K562 (cell line): ENCODE data around the gene TMEM39B. TPM values are rescaled to one million over a fixed set of nuclear protein-coding genes. Genes with fewer than 3 reads are reported as not detected.

Experiments
- CBFA2T3 ChIP-seq: fragments of 450-650 bp; IDR thresholded peaks from 2 replicates; pipeline ENCODE4 v1.6.1; 2017
- EHMT2 ChIP-seq: fragments of 450-650 bp; IDR thresholded peaks from 2 replicates; pipeline ENCODE4 v1.6.1; 2018; ENCODE audit warnings: antibody characterized with exemption
- FOXK2 ChIP-seq, 2 experiments: fragments of 450-650 bp; IDR thresholded peaks in 1 of 2; conservative IDR thresholded peaks in 1 of 2; 2 replicates each; pipeline ENCODE4 v1.6.1; 2016; ENCODE audit warnings: low read depth in 2 of 2, mild to moderate bottlenecking in 1 of 2
- RAD21 ChIP-seq, 2 experiments: fragments of 250-450 bp in 1 of 2; fragments of 450-650 bp in 1 of 2; sonication (Bioruptor Pico) in 1 of 2; formaldehyde crosslinking in 1 of 2; IDR thresholded peaks in 1 of 2; conservative IDR thresholded peaks in 1 of 2; 2 replicates each; pipeline versions ENCODE4 v1.4.0 to v1.8.0; 2020 to 2022; ENCODE audit warnings: mild to moderate bottlenecking in 2 of 2, moderate library complexity in 1 of 2
- RFX1 ChIP-seq: fragments of 450-650 bp; IDR thresholded peaks from 2 replicates; pipeline ENCODE4 v1.6.1; 2016; ENCODE audit warnings: mild to moderate bottlenecking, moderate library complexity
- SMARCE1 ChIP-seq: fragments of 450-650 bp; IDR thresholded peaks from 2 replicates; pipeline ENCODE4 v1.7.1; 2016; ENCODE audit warnings: mild to moderate bottlenecking
- SP1 ChIP-seq: sonication (generic); formaldehyde crosslinking; IDR thresholded peaks from 2 replicates; pipeline ENCODE4 v1.8.1; 2022; ENCODE audit warnings: mild to moderate bottlenecking, missing genetic modification reagents
- TAL1 ChIP-seq: fragments of 450-650 bp; IDR thresholded peaks from 2 replicates; pipeline ENCODE4 v1.6.1; 2016; ENCODE audit warnings: mild to moderate bottlenecking
- polyA plus RNA-seq, 8 experiments: library from polyadenylated mRNA; depleted of rRNA in 4 of 8; stranded (reverse) in 5 of 8; unstranded in 3 of 8; fragments of >200 nt; fragmentation: Nextera tagmentation in 2 of 8; fragmentation: Illumina TruSeq in 1 of 8; extraction: Ambion mirVana in 2 of 8; extraction: Trizol in 1 of 8; gene quantifications; 2 replicates each; pipeline versions ENCODE4 v1.2.1 to v1.2.3, GENCODE V29; 2011 to 2014; ENCODE audit warnings: inconsistent platforms in 1 of 8, missing spikeins in 1 of 8
- total RNA-seq, 7 experiments: library from RNA; depleted of rRNA in 6 of 7; stranded (reverse); fragments of >200 nt in 6 of 7; fragmentation: Illumina TruSeq in 2 of 7; extraction: Trizol in 2 of 7; gene quantifications; 2 replicates each; pipeline versions ENCODE4 v1.2.1 to v1.2.3, GENCODE V29; 2011 to 2021; ENCODE audit warnings: low replicate concordance in 1 of 7
- TF ChIP-seq, protein P1 (sequence below), 2 experiments: fragments of 450-650 bp; formaldehyde crosslinking in 1 of 2; IDR thresholded peaks; 2 replicates each; pipeline versions ENCODE4 v1.4.0 to v1.6.1; 2014 to 2020; ENCODE audit warnings: mild to moderate bottlenecking in 2 of 2, borderline replicate concordance in 1 of 2, low read depth in 1 of 2
- TF ChIP-seq, protein P2 (sequence below): sonication (generic); formaldehyde crosslinking; IDR thresholded peaks from 2 replicates; pipeline ENCODE4 v1.4.0; 2020; ENCODE audit warnings: mild to moderate bottlenecking, missing genetic modification reagents
- TF ChIP-seq, protein P3 (sequence below): sonication (generic); formaldehyde crosslinking; IDR thresholded peaks from 2 replicates; pipeline ENCODE4 v1.8.1; 2023; ENCODE audit warnings: mild to moderate bottlenecking, missing genetic modification reagents
- TF ChIP-seq, protein P4 (sequence below): fragments of 450-650 bp; conservative IDR thresholded peaks from 2 replicates; pipeline ENCODE4 v1.6.1; 2016; ENCODE audit warnings: missing genetic modification characterization, low read depth, mild to moderate bottlenecking, control low read depth, missing compliant biosample characterization
- TF ChIP-seq, protein P5 (sequence below): fragments of 250-450 bp; sonication (Bioruptor Pico); IDR thresholded peaks from 2 replicates; pipeline ENCODE4 v1.8.0; 2021; ENCODE audit warnings: mild to moderate bottlenecking, moderate library complexity

The TMEM39B gene
- total and polyA plus RNA-seq, 9 of the 15 experiments (the other 6 are each of a cell fraction or from before 2014, with no cell fraction given): 0.92 to 28.5 (median 9.7) TPM

DNA sequence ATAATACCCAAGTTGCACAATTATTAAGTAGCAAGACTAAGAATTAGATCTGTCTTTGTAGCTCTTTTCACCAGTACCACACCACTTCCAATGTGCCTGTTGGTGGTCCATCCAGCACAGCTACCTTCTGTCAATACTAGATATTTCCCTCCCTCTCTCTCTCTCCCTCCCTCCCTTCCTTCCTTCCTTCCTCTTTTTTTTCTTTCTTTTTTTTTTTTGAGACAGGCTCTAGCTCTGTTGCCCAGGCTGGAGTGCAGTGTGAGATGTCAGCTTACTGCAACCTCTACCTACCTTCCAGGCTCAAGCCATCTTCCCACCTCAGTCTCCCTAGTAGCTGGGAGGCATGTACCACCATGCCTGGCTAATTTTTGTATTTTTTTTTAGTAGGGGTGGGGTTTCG is 56.2 kb downstream of the TMEM39B start (continued):
- 0 out of 4 replicates have a peak, but pooled peaks of 1 of the 2 experiments have one; percentile 41 for TF ChIP-seq FOXK2 (conservative IDR thresholded peaks at IDR 0.05 in 1 of 2, IDR thresholded peaks at IDR 0.05 in 1 of 2; ENCODE audit: low read depth in 2 of 2)
- TF ChIP-seq CBFA2T3: peak; percentile 44; the same call in 1 of the 2 replicates
- TF ChIP-seq SP1 (CRISPR knock-in tag): no peak
- TF ChIP-seq, protein P1, sequence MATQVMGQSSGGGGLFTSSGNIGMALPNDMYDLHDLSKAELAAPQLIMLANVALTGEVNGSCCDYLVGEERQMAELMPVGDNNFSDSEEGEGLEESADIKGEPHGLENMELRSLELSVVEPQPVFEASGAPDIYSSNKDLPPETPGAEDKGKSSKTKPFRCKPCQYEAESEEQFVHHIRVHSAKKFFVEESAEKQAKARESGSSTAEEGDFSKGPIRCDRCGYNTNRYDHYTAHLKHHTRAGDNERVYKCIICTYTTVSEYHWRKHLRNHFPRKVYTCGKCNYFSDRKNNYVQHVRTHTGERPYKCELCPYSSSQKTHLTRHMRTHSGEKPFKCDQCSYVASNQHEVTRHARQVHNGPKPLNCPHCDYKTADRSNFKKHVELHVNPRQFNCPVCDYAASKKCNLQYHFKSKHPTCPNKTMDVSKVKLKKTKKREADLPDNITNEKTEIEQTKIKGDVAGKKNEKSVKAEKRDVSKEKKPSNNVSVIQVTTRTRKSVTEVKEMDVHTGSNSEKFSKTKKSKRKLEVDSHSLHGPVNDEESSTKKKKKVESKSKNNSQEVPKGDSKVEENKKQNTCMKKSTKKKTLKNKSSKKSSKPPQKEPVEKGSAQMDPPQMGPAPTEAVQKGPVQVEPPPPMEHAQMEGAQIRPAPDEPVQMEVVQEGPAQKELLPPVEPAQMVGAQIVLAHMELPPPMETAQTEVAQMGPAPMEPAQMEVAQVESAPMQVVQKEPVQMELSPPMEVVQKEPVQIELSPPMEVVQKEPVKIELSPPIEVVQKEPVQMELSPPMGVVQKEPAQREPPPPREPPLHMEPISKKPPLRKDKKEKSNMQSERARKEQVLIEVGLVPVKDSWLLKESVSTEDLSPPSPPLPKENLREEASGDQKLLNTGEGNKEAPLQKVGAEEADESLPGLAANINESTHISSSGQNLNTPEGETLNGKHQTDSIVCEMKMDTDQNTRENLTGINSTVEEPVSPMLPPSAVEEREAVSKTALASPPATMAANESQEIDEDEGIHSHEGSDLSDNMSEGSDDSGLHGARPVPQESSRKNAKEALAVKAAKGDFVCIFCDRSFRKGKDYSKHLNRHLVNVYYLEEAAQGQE (IDR thresholded peaks at IDR 0.05; ENCODE audit: borderline replicate concordance): no peak
- TF ChIP-seq, protein P1 (CRISPR knock-in tag; IDR thresholded peaks at IDR 0.05; ENCODE audit: low read depth): no peak
- TF ChIP-seq EHMT2: 0 out of 2 replicates have a peak, but pooled peaks have one; percentile 16
- TF ChIP-seq, protein P2, sequence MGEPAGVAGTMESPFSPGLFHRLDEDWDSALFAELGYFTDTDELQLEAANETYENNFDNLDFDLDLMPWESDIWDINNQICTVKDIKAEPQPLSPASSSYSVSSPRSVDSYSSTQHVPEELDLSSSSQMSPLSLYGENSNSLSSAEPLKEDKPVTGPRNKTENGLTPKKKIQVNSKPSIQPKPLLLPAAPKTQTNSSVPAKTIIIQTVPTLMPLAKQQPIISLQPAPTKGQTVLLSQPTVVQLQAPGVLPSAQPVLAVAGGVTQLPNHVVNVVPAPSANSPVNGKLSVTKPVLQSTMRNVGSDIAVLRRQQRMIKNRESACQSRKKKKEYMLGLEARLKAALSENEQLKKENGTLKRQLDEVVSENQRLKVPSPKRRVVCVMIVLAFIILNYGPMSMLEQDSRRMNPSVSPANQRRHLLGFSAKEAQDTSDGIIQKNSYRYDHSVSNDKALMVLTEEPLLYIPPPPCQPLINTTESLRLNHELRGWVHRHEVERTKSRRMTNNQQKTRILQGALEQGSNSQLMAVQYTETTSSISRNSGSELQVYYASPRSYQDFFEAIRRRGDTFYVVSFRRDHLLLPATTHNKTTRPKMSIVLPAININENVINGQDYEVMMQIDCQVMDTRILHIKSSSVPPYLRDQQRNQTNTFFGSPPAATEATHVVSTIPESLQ: no peak
- no peak for TF ChIP-seq RAD21 (CRISPR knock-in tag; conservative IDR thresholded peaks at IDR 0.05 in 1 of 2, IDR thresholded peaks at IDR 0.05 in 1 of 2)
- TF ChIP-seq, protein P3, sequence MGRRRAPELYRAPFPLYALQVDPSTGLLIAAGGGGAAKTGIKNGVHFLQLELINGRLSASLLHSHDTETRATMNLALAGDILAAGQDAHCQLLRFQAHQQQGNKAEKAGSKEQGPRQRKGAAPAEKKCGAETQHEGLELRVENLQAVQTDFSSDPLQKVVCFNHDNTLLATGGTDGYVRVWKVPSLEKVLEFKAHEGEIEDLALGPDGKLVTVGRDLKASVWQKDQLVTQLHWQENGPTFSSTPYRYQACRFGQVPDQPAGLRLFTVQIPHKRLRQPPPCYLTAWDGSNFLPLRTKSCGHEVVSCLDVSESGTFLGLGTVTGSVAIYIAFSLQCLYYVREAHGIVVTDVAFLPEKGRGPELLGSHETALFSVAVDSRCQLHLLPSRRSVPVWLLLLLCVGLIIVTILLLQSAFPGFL (CRISPR knock-in tag): no peak
- TF ChIP-seq, protein P4, sequence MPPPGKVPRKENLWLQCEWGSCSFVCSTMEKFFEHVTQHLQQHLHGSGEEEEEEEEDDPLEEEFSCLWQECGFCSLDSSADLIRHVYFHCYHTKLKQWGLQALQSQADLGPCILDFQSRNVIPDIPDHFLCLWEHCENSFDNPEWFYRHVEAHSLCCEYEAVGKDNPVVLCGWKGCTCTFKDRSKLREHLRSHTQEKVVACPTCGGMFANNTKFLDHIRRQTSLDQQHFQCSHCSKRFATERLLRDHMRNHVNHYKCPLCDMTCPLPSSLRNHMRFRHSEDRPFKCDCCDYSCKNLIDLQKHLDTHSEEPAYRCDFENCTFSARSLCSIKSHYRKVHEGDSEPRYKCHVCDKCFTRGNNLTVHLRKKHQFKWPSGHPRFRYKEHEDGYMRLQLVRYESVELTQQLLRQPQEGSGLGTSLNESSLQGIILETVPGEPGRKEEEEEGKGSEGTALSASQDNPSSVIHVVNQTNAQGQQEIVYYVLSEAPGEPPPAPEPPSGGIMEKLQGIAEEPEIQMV: no peak
- 0 out of 2 replicates have a peak, but pooled peaks have one; percentile 17 for TF ChIP-seq TAL1
- TF ChIP-seq, protein P5, sequence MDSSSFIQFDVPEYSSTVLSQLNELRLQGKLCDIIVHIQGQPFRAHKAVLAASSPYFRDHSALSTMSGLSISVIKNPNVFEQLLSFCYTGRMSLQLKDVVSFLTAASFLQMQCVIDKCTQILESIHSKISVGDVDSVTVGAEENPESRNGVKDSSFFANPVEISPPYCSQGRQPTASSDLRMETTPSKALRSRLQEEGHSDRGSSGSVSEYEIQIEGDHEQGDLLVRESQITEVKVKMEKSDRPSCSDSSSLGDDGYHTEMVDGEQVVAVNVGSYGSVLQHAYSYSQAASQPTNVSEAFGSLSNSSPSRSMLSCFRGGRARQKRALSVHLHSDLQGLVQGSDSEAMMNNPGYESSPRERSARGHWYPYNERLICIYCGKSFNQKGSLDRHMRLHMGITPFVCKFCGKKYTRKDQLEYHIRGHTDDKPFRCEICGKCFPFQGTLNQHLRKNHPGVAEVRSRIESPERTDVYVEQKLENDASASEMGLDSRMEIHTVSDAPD: no peak
- no peak for TF ChIP-seq RFX1
- peak; percentile 71 for TF ChIP-seq SMARCE1
